HG02970 (cell line): ENCODE results near the gene FAAP100.

Experiments
- ATAC-seq: cut with Tn5 transposase; IDR thresholded peaks from one replicate; pipeline ENCODE4 v1.9.1; 2021; ENCODE audit warnings: mild to moderate bottlenecking, moderate library complexity, moderate number of reproducible peaks; ENCODE audit not compliant: unreplicated experiment, low FRiP score

Gene FAAP100

GRCh38 chr17:81493198-81494038 lies 58.7 kb downstream of the FAAP100 start:
- no peak for ATAC-seq

- ATAC-seq, result no peak
Measured at GRCh38 chr17:81492706-81493105, 59.4 kb downstream of the FAAP100 start.

- ATAC-seq, result no peak
Measured at GRCh38 chr17:81492202-81492601, 60.0 kb downstream of the FAAP100 start.

- ATAC-seq, result no peak
Measured at GRCh38 chr17:81491761-81492160, 60.4 kb downstream of the FAAP100 start.

GRCh38 chr17:81491181-81491581 lies 61.0 kb downstream of the FAAP100 start:
- no peak for ATAC-seq

GRCh38 chr17:81489998-81490992 lies 61.9 kb downstream of the FAAP100 start:
- no peak for ATAC-seq
